Bronchial epithelial cell (primary cell): ENCODE results near the gene GPR42. TPM values are rescaled to one million over a fixed set of nuclear protein-coding genes. Genes with fewer than 3 reads are reported as not detected.

Experiments used
- DNase-seq: peaks from one replicate; pipeline ENCODE4 v3.0.0-alpha.2; 2010; ENCODE audit warnings: low read depth
- FAIRE-seq: peaks from 2 replicates; lab custom pipeline; 2011; peaks lifted over from hg19 to GRCh38; lab: Jason Lieb, UNC
- H3K27me3 ChIP-seq: 2 replicates; pipeline ENCODE4 v1.5.1; 2011; ENCODE audit warnings: low read length; ENCODE audit not compliant: control insufficient read depth, insufficient read depth
- H3K36me3 ChIP-seq: 2 replicates; pipeline ENCODE4 v1.5.1; 2011; ENCODE audit warnings: low read length; ENCODE audit not compliant: control insufficient read depth, insufficient read depth
- H3K4me3 ChIP-seq: 2 replicates; pipeline ENCODE4 v1.5.1; 2011; ENCODE audit warnings: mild to moderate bottlenecking, low read depth, low read length, control low read depth
- CTCF ChIP-seq: IDR thresholded peaks from 2 replicates; pipeline ENCODE4 v1.5.1; 2011; ENCODE audit warnings: mild to moderate bottlenecking, moderate library complexity, low read length, control low read depth, inconsistent platforms; ENCODE audit not compliant: insufficient read depth, severe bottlenecking
- total RNA-seq: library from RNA; depleted of rRNA; stranded (reverse); fragments of >200 nt; gene quantifications from 2 replicates; pipeline ENCODE4 v1.2.1, GENCODE V29; 2014

GPR42 gene
- total RNA-seq, 1 donor from 2014 or later: not detected

- no peak overlapping the region for H3K4me3 ChIP-seq
- H3K27me3 ChIP-seq: no peaks in the 10 kb centered on the region
- no peak for TF ChIP-seq CTCF
- no peaks in the 10 kb centered on the region for H3K36me3 ChIP-seq
- FAIRE-seq (no peak), DNase-seq (no peak)
Measured at GRCh38 chr19:35407619-35408018, 36.8 kb downstream of the GPR42 start.

- TF ChIP-seq CTCF: no peak
- no peaks in the 10 kb centered on the region for H3K27me3 ChIP-seq
- DNase-seq: no peak
- FAIRE-seq: no peak
- H3K4me3 ChIP-seq: no peak overlapping the region
- H3K36me3 ChIP-seq: no peaks in the 10 kb centered on the region
Measured at GRCh38 chr19:35408284-35409171, 37.7 kb downstream of the GPR42 start.

GRCh38 chr19:35409191-35409590, 38.3 kb downstream of the GPR42 start:
- no peak for TF ChIP-seq CTCF
- no peak overlapping the region for H3K4me3 ChIP-seq
- H3K27me3 ChIP-seq: no peaks in the 10 kb centered on the region
- DNase-seq (no peak), FAIRE-seq (no peak)
- no peaks in the 10 kb centered on the region for H3K36me3 ChIP-seq

- no peaks in the 10 kb centered on the region for H3K27me3 ChIP-seq
- FAIRE-seq (no peak), DNase-seq (no peak)
- no peaks in the 10 kb centered on the region for H3K36me3 ChIP-seq
- TF ChIP-seq CTCF: no peak
- H3K4me3 ChIP-seq: no peak overlapping the region
Measured at GRCh38 chr19:35410487-35410886, 39.6 kb downstream of the GPR42 start.

- no peak for TF ChIP-seq CTCF
- Histone ChIP-seq H3K36me3 (no peaks in the 10 kb centered on the region), H3K4me3 (no peak overlapping the region), H3K27me3 (no peaks in the 10 kb centered on the region)
- FAIRE-seq: no peak
- DNase-seq: no peak
Measured at GRCh38 chr19:35414442-35414841, 43.6 kb downstream of the GPR42 start.
